Large intestine (tissue), 3 donors: ENCODE measurements around the gene ISY1. TPM values are rescaled to one million over a fixed set of nuclear protein-coding genes. Genes with fewer than 3 reads are reported as not detected.
"Not testable (repeated sequence)": the region's sequence is repeated elsewhere in the genome, so short reads cannot be mapped to it uniquely, and the experiment has no call there.

Experiments
- DNase-seq, 2 donors: peaks; one replicate each; pipeline versions ENCODE4 v3.0.0 to v3.0.0-alpha.2; 2013
- H3K27ac ChIP-seq: one replicate; pipeline ENCODE4 v1.5.1; 2013; ENCODE audit warnings: low read length
- H3K27me3 ChIP-seq: 2 replicates; pipeline ENCODE4 v1.6.1; 2013; ENCODE audit warnings: low read length; ENCODE audit not compliant: control insufficient read depth, insufficient read depth
- H3K36me3 ChIP-seq: 2 replicates; pipeline ENCODE4 v1.6.1; 2013; ENCODE audit warnings: low read length; ENCODE audit not compliant: control insufficient read depth, insufficient read depth
- H3K4me1 ChIP-seq: one replicate; pipeline ENCODE4 v1.6.1; 2013; ENCODE audit warnings: low read length; ENCODE audit not compliant: control insufficient read depth, insufficient read depth
- H3K4me3 ChIP-seq: one replicate; pipeline ENCODE4 v1.5.1; 2013; ENCODE audit warnings: low read length
- H3K9me3 ChIP-seq: one replicate; pipeline ENCODE4 v1.6.1; 2013; ENCODE audit warnings: mild to moderate bottlenecking, low read depth, low read length, moderate library complexity; ENCODE audit not compliant: control insufficient read depth
- WGBS: methylation state at CpG from one replicate; pipeline ENCODE4 v1.1.5; 2013; ENCODE audit warnings: low lambda C conversion rate; ENCODE audit not compliant: insufficient coverage; 5-methylcytosine and 5-hydroxymethylcytosine counted together
- polyA plus RNA-seq: library from polyadenylated mRNA; unstranded; fragments of 120-200 nt; gene quantifications from one replicate; pipeline ENCODE4 v1.2.1, GENCODE V29; 2013

ISY1 gene
- polyA plus RNA-seq, 1 donor: 28.6 TPM

- Histone ChIP-seq H3K27ac (no peak overlapping the region), H3K36me3 (no peaks in the 10 kb centered on the region), H3K4me1 (peaks cover 14% of the 10 kb centered on the region), H3K27me3 (no peaks in the 10 kb centered on the region), H3K4me3 (no peak overlapping the region), H3K9me3 (no peaks in the 10 kb centered on the region)
- WGBS: no CpG with 5 or more reads among the region's 1 CpG
- DNase-seq: no peak
Observed at GRCh38 chr3:129187857-129188256, 27.0 kb upstream of the ISY1 start.

GRCh38 chr3:129185783-129186182, 24.9 kb upstream of the ISY1 start:
- no peaks in the 10 kb centered on the region for H3K36me3 ChIP-seq
- H3K4me1 ChIP-seq: peaks cover 14% of the 10 kb centered on the region
- no peaks in the 10 kb centered on the region for H3K9me3 ChIP-seq
- no peaks in the 10 kb centered on the region for H3K27me3 ChIP-seq
- DNase-seq: peak; percentile 58 to 83
- WGBS: 33% methylated on average over 1 of the region's 3 CpGs
- no peak overlapping the region for H3K4me3 ChIP-seq
- H3K27ac ChIP-seq: peak overlapping the region; percentile 79

- not testable (repeated sequence) for H3K27me3 ChIP-seq, DNase-seq, H3K36me3 ChIP-seq, H3K9me3 ChIP-seq
- Histone ChIP-seq H3K4me3 (peak overlapping the region; percentile 62), H3K27ac (peak overlapping the region; percentile 79), H3K4me1 (peaks cover 20% of the 10 kb centered on the region)
- 80% methylated on average over 2 of the region's 20 CpGs for WGBS
Observed at GRCh38 chr3:129184784-129185542, 24.1 kb upstream of the ISY1 start.

GRCh38 chr3:129184396-129184657, 23.5 kb upstream of the ISY1 start:
- no CpG with 5 or more reads among the region's 5 CpGs for WGBS
- Histone ChIP-seq H3K27ac (peak overlapping the region; percentile 79), H3K36me3 (peaks cover 3% of the 10 kb centered on the region), H3K9me3 (no peaks in the 10 kb centered on the region), H3K4me3 (peak overlapping the region; percentile 62), H3K4me1 (peaks cover 24% of the 10 kb centered on the region), H3K27me3 (no peaks in the 10 kb centered on the region)
- peak in 1 of 2 donors; percentile 32 for DNase-seq

- Histone ChIP-seq H3K36me3 (peaks cover 5% of the 10 kb centered on the region), H3K4me1 (peaks cover 28% of the 10 kb centered on the region), H3K27me3 (no peaks in the 10 kb centered on the region), H3K4me3 (peak within 1 kb of the TSS; percentile 98), H3K9me3 (no peaks in the 10 kb centered on the region), H3K27ac (peak within 1 kb of the TSS; percentile 98)
- peak; percentile 96 to 98 for DNase-seq
- no CpG with 5 or more reads among the region's 83 CpGs for WGBS
Observed at GRCh38 chr3:129183569-129184395, 22.9 kb upstream of the ISY1 start, which contains the start of gene CNBP. CNBP (minus strand) TSS chr3:129183896; CDS start chr3:129171757, 12,139 bp downstream.

- Histone ChIP-seq H3K27me3 (no peaks in the 10 kb centered on the region), H3K4me3 (peak overlapping the region; percentile 98), H3K27ac (peak overlapping the region; percentile 98), H3K4me1 (peaks cover 33% of the 10 kb centered on the region), H3K36me3 (peaks cover 9% of the 10 kb centered on the region), H3K9me3 (no peaks in the 10 kb centered on the region)
- DNase-seq: peak in 1 of 2 donors; percentile 48
- 0% methylated on average over 1 of the region's 24 CpGs for WGBS
Observed at GRCh38 chr3:129182390-129183185, 21.7 kb upstream of the ISY1 start.

GRCh38 chr3:129181819-129182218, 21.0 kb upstream of the ISY1 start:
- H3K36me3 ChIP-seq: peaks cover 9% of the 10 kb centered on the region
- H3K9me3 ChIP-seq: no peaks in the 10 kb centered on the region
- H3K27ac ChIP-seq: peak overlapping the region; percentile 98
- 9% methylated on average over 3 of the region's 3 CpGs for WGBS
- peak overlapping the region; percentile 98 for H3K4me3 ChIP-seq
- H3K4me1 ChIP-seq: peaks cover 33% of the 10 kb centered on the region
- no peaks in the 10 kb centered on the region for H3K27me3 ChIP-seq
- DNase-seq: no peak

- no CpG with 5 or more reads among the region's 1 CpG for WGBS
- H3K36me3 ChIP-seq: peaks cover 20% of the 10 kb centered on the region
Observed at GRCh38 chr3:129180461-129180860, 19.6 kb upstream of the ISY1 start.

GRCh38 chr3:129176051-129176450, 15.2 kb upstream of the ISY1 start:
- peaks cover 32% of the 10 kb centered on the region for H3K36me3 ChIP-seq
- no peak for DNase-seq
- no peaks in the 10 kb centered on the region for H3K9me3 ChIP-seq
- H3K27me3 ChIP-seq: no peaks in the 10 kb centered on the region
- H3K27ac ChIP-seq: no peak overlapping the region
- H3K4me1 ChIP-seq: peaks cover 19% of the 10 kb centered on the region
- no peak overlapping the region for H3K4me3 ChIP-seq
- WGBS: no CpG with 5 or more reads among the region's 1 CpG

More at GRCh38 chr3:129180461-129180860, 19.6 kb upstream of the ISY1 start:
- Histone ChIP-seq H3K4me1 (peaks cover 28% of the 10 kb centered on the region), H3K27me3 (no peaks in the 10 kb centered on the region), H3K9me3 (no peaks in the 10 kb centered on the region), H3K4me3 (no peak overlapping the region), H3K27ac (peak overlapping the region; percentile 98)
- DNase-seq: peak in 1 of 2 donors; percentile 16

GRCh38 chr3:129173725-129174124, 12.9 kb upstream of the ISY1 start:
- Histone ChIP-seq H3K4me1 (peaks cover 5% of the 10 kb centered on the region), H3K36me3 (peaks cover 48% of the 10 kb centered on the region), H3K9me3 (no peaks in the 10 kb centered on the region), H3K4me3 (no peak overlapping the region), H3K27me3 (no peaks in the 10 kb centered on the region), H3K27ac (no peak overlapping the region)
- 80% methylated on average over 1 of the region's 4 CpGs for WGBS
- no peak for DNase-seq
